A549 treated with CpdA at 1 μM for 4 hours (cell line): ENCODE data around the gene CNTN5. TPM values are rescaled to one million over a fixed set of nuclear protein-coding genes. Genes with fewer than 3 reads are reported as not detected.

Source experiments
- total RNA-seq: library from RNA; stranded (reverse); fragments of 200-300 nt; extraction: Qiagen RNA extraction; gene quantifications from 5 replicates; pipeline ENCODE4 v1.2.3, GENCODE V29; 2022; ENCODE audit warnings: low read depth

CNTN5 gene
- total RNA-seq = 0.02 TPM in 1 of 5 replicates, not detected in the others

DNA sequence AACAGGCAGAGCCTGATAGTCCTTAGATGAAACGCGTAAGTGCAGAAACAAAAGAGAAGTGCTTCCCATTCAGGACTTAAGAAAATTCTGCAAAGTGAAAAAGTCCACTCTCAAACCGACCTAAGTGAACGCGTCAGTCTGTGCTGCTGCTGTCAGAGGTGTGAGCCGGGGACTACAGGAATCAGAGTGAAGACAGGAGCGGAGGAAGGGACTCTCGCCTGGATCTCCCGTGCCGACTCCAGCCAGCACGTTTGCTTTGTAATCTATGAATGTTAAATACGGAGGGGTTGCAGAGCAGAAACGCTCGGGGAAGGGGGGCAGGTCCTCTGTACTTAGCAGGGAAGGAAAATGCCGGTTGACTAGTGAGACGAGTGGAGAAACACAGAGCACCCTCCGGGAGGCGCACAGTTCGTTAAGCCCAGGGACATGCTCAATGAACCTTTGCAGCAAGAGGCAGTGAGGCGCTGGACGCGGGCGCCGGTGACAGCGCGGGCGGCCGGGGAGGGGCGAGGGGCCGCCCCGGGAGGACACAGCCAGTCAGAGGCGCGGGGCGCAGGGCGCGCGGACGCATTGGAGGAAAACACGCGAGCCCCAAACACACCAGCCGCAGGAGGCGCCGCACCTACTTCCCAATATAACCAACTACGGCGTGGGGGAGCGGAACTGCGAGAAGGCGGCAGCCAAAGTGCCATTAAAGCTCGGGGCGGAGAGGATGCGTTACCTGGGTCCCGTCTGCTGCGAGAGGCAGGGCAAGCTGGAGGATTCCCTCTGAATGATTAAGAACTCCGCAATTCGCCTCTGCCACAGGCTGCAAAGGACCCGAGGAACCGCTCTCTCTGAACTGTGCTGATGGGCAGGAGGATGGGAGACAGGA is at the start of gene CNTN5:
Gene CNTN5 (plus strand): TSS at position 598 of the 874 bp plus-strand sequence.

